Measurements from ENCODE around the gene CHERP.

The CHERP gene

DNA sequence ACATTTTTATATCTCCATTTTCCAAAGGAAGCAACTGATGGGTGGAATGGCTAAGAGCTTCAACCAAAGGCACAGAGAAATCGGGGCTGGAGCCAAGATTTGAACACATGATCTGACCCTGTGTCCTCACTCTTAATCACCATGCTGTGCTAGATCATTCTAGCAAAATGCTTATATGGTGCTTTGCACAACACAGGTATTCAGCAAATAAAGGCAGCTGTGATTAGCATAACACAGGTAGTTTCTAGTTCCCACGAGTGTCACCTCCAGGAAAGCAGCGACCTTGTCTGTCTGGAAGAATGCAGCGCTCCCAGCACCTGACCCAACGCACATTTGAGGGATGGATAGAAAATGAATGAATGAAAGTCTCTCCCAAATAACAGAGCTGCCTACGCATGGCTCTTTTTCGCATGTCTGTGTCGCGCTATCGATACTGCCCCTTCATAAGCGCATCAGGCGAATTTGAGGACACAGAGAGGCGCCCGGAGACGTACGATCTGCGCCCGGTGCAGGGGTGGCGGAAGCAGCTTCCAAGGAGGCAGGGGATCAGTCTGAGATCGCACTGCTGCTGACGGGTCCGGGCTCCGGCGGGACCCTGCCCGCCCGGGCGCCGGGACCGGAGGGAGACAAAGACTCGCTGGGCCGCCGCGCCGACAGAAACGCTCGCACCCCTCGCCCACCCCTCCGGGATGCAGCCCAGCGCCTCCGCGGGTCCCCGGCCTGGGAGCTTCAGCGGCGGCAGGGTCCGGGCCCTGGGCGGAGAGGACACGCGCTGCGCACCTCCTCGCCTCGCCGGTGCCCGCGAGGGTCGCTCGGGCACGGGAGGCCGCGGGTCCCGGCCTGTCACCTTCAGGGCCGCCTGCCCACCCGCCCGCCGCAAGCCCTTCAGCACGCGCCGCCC, 71.1 kb downstream of the CHERP start:
- Histone ChIP-seq H3K36me3 (ENCODE audit: insufficient read depth, low read length) (no peaks in the 10 kb centered on the region), H3K4me3 (peak overlapping the region; percentile 95), H3K27ac (0 out of 2 replicates have a peak overlapping the region, but pooled peaks have one; percentile 3), H3K9me3 (ENCODE audit: low read depth, low read length) (no peaks in the 10 kb centered on the region), H3K9ac (ENCODE audit: insufficient read length) (peak overlapping the region; percentile 85)
- TF ChIP-seq POLR2AphosphoS5 (IDR thresholded peaks at IDR 0.05; ENCODE audit: borderline replicate concordance, low read depth, low read length) (no peak), EZH2 (IDR thresholded peaks at IDR 0.05) (no peak), FOXP2 (optimal IDR thresholded peaks at IDR 0.05; ENCODE audit: control extremely low read depth, extremely low read length, insufficient read depth) (no peak)
- DNase-seq (ENCODE audit: low read depth, low spot score), result no peak

DNA sequence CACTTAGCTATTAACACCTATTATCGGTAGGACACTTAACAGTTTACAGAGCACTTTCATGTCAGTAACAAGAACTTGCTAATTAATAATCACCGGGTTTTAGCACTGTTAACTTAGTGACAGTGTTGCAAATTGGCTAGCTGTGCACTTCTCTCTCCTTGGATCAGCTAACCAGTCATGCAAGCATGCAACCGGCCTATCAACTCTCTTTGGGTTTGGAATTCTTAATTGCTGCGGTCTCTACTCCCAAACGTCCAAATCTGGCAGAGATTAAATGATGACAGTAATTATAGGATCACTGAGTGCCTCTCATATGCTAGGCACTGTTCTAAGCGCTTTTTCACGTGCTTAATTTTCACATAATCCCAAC, 71.7 kb downstream of the CHERP start:
- Histone ChIP-seq H3K9me3 (ENCODE audit: low read depth, low read length) (no peaks in the 10 kb centered on the region), H3K9ac (ENCODE audit: insufficient read length) (peak overlapping the region; percentile 85), H3K36me3 (ENCODE audit: insufficient read depth, low read length) (no peaks in the 10 kb centered on the region; the same call in 1 of the 2 replicates), H3K27ac (no peak overlapping the region), H3K4me3 (peak overlapping the region; percentile 95)
- no peak for DNase-seq (ENCODE audit: low read depth, low spot score)
- no peak for TF ChIP-seq EZH2 (IDR thresholded peaks at IDR 0.05)
